SU-DHL-6 (cell line): Measurements from ENCODE around the gene PAAF1.

ENCODE experiments used
- CTCF ChIP-seq: fragments of 200-600 bp; sonication (generic); IDR thresholded peaks from one replicate; pipeline ENCODE4 v1.5.1; 2017; ENCODE audit warnings: antibody characterized with exemption, mild to moderate bottlenecking, low read length, moderate library complexity; ENCODE audit not compliant: insufficient read depth, poor library complexity, severe bottlenecking
- EZH2phosphoT487 ChIP-seq: fragments of 200-600 bp; sonication (generic), shearing (Covaris generic); conservative IDR thresholded peaks from 2 replicates; pipeline ENCODE4 v1.6.1; 2018; ENCODE audit warnings: mild to moderate bottlenecking, antibody characterized with exemption, low read length, moderate library complexity, mixed read lengths

GRCh38 chr11:73878771-73879170 lies 2.0 kb downstream of the PAAF1 start:
- TF ChIP-seq CTCF, result no peak
- no peak for TF ChIP-seq EZH2phosphoT487
